NT2/D1 (cell line): ENCODE measurements around the gene ACACA.

Experiments used
- SUZ12 ChIP-seq: IDR thresholded peaks from 2 replicates; pipeline ENCODE4 v1.6.1; 2011; ENCODE audit not compliant: insufficient read length, insufficient read depth; ENCODE audit errors: extremely low read depth
- YY1 ChIP-seq: IDR thresholded peaks from 2 replicates; pipeline ENCODE4 v1.6.1; 2011; ENCODE audit not compliant: insufficient read length, insufficient read depth
- ZNF274 ChIP-seq: IDR thresholded peaks from 2 replicates; pipeline ENCODE4 v1.6.1; 2011; ENCODE audit warnings: mild to moderate bottlenecking, low read depth, low read length

DNA sequence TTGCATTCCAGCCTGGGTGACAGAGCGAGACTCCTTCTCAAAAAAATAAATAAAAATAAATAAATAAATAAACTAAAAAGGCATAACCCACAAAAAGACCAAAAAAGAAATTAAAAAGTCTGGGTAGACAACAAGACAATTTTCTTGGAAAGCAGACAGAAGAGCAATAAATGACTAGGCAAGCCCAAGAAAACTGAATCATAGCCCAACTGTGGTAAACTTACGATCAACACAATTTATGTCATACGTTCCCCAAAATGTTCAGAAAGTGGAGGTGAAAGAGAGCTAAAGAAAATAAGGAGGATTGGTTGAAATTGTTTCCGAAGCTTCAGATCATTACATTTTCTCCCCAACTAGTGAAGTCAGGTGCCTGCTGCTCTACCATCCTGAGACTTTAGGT is 62.1 kb downstream of the ACACA start:
- no peak for TF ChIP-seq SUZ12
- TF ChIP-seq YY1 = no peak
- no peak for TF ChIP-seq ZNF274
